NK-92 treated with Interleukin-12 subunit alpha and Interleukin-12 subunit beta, amount 100 ng/mL, for 24 hours (cell line): ENCODE measurements around the gene SARNP.
"Not testable (repeated sequence)": the region's sequence is repeated elsewhere in the genome, so short reads cannot be mapped to it uniquely, and the experiment has no call there.

Experiments used
- DNase-seq: peaks from one replicate; lab custom pipeline; 2025; lab: John Stamatoyannopoulos, UW

Gene SARNP

DNA sequence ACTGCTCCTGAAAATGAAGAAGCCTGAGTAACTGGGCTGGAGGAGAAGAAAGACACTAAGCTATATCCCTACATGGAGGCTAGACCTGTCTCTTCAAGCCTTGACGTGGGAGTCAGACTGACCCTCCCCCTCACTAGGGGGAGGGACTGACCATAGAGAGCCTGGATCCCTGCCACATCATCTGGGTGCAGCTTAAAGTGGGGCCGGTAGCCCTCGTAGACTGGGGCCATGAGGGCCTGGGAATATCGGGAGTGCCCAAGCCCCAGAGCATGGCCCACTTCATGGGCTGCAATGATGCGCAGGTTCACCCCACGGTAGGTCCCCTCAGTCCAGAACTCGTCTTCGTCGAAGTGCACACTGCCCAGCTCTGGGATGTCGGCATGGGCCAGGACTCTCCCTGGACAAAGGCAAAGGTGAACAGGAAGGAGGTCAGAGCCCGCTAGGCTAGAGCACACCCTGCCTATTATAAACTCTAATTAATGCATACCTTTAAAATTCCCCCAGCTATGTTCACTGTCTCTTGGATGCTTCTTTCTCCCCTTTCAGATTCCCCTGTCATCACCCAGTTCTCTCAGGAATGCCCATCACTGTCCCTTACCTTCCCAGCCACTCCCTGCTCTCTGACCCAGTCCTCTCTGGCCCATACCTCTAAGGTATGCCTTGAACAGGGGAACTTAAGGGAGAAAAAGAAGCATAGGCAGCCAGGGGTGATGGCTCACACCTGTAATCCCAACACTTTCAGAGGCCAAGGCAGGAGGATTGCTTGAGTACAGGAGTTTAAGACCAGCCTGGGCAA lies 22.0 kb upstream of the SARNP start:
- no peak for DNase-seq

DNA sequence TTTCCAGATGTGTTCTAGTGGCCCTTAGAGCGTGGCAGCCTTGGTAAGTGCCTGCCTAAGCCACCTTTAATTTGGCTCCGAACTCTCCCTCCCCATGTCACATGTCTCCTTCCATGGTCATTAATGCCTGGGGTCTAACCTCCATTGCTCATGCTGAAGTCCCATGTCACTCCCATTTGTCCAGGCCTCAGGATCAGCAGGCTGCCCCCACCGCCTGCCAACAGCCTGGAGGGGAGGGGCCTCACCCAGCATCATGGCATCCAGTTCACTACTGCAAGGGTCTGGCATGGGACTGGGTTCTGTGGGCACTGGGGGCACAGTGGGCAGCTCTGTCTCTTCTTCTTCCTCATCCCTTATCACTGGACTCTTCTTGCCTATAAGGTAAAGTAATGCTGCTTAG lies 20.8 kb upstream of the SARNP start:
- no peak for DNase-seq

DNA sequence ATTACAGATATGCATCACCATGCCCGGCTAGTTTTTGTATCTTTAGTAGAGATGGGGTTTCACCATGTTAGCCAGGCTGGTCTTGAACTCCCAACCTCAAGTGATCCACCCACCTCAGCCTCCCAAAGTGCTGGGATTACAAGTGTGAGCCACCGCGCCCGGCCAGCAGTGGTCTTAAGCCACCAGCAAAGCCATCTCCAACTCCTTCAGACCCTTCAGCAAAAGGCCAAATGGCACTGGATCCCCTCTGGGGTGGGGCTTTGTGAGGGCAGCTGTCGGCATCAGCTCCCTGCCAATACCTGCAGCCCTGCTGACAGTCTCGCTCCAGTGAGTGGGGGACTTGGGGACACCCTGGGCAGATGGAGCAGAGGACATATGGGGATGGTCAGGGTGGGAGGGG lies 16.9 kb upstream of the SARNP start:
- DNase-seq, result not testable (repeated sequence)

DNA sequence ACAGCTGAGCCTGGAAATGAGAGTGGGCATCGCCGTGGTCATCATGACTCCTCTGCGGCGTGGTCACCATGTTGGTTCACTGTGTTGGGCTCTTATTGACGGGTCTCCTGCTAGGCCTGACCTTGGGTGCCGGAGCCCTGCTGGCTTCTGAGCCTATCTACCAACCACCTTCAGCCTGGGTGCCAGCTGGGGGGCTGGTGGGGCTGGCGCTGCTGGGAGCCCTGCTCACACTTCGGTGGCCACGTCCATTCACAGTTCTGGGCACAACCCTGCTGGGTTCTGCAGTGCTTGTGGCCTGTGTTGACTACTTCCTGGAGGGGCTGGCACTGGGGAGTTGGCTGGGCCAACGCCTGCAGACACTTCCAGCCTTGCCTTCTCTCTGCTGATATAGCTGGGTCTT lies 15.5 kb upstream of the SARNP start:
- no peak for DNase-seq

DNA sequence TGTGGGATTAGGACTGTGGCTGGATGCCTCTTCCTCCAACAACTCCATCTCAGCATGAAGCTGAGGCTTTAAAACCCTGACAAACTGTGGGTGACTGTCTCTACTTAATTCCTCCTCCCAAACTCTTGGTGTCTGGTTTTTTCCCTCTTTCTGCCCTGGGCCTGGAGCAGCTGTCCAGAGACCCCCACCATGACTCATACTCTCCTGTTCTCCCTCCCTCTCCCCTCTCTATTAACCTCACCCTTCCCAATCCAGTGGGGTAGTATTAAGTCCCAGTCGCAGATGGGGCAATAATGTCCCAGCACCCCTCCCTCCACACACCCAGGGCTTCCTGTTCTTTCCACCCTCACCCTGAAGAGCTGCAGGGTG lies 13.9 kb upstream of the SARNP start:
- DNase-seq, result no peak

DNA sequence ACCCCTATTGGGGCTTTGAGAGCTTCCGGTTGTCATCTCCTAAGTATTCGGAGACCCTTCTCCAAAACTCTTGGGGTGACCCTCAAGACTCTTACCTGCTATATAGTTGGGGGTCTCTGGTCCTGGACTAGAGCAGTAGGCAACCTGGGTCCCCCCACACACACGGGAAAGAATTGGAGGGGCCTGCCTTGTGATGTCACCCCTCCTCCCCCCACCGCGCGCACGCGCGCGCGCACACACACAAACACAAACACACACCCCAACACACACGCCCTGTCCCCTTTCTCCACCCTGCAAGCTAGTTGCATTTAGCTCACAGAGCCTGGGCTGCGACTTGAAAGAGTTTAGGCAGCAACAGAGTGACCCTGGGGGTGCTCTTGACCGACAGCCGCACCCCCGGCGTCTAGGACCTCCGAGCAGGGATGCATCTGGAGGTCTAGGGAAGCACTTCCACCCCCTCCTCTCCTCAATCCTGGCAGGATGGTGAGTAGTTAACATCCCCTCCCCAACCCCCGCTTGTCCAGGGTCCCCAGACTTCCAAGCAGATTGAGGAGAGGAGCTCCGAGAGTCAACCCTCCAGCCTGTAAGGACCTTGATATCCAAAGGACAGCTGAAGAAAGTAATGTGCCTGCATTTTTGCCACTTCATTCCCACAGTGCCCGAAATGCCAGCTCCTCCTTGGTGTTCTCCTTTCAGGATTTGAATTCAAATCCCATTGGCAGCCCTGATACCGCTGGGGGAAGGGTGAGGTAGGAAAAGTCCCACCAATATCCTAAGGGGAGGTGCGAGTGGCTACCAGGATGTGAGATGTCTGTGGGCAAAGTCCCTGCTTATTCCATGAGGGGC lies 13.3 kb upstream of the SARNP start:
- no peak for DNase-seq

DNA sequence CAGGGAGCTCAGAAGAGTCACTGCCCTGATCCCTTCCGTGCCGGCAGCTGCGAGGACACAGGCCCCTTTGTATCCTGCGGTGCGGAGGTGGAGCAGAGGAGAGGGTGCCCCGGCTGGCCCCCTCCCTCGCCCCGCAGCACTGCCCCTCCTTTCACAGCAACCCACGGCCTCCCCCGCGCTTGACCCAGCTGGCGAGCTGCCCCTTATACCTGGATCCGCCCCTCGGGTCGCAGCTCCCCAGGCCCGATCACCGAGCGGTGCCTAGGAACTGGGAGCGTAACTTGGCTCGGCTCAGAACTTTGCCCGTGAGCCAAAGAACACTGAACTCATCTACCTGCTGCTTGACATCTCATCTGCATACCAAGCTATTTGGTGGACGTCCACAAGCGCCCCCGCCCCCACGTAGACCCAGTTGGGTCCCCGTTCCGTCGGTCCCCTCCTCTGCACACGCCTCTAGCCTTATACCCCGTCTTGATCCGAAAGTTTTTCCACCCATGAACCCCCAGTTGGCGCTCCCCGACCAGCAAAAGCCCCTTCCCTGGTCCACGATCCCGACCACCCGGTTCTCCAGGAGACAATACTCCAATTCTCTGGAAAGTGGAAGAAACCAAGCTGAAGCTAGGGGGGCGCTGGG lies 12.6 kb upstream of the SARNP start:
- DNase-seq, result no peak

DNA sequence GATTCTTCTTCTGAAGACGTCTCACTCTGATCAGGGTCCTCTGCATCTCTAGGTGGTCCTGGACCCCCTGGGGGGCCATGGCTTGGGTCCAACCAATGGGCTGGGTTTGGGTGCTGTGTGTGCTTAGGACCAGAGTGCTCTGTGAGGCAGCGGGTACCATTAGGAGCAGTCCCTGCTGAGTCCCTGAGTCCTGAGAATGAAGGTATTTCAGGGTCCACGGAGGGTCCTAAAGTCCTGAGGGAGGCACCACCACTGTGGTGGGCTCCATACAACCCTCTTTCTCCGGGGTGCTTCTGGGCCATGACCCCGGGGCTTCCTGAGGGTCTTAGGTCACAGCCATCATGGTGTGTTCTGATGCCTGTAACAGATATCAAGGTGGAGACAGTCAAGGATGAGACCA lies 10.8 kb upstream of the SARNP start:
- DNase-seq, result no peak

DNA sequence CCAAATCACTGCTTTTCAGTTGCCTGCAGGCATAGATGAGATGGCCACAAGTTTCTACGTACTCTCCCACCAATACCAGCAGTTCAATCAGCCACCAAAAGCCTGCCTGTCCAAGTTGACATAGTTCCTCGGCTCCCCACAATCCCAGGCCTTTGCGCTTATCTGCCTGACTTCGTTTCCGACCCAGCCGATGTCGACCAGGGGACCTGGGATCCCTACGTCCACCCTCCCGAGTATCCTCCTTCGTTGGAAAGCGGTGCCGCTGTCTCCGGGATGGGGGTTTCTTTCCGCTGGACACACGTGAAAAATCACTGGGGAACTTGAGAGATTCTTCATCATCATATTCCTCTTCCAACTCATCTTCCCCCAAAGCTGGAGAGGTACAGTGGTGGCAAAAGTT lies 10.3 kb upstream of the SARNP start:
- no peak for DNase-seq

DNA sequence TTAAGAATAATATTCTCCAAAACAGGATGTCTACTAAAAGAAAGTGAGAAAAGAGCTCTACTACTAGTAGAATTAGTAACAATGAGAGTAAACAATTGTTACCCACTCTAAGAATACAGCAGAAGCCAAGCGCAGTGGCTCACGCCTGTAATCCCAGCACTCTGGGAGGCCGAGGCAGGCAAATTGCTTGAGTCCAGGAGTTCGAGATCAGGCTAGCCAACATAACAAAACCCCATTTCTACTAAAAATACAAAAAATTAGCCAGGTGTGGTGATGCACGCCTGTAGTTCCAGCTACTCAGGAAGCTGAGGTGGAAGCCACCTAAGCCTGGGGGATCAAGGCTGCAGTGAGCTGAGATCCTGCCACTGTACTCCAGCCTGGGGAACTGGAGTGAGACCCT lies 7.2 kb upstream of the SARNP start:
- DNase-seq, result no peak

DNA sequence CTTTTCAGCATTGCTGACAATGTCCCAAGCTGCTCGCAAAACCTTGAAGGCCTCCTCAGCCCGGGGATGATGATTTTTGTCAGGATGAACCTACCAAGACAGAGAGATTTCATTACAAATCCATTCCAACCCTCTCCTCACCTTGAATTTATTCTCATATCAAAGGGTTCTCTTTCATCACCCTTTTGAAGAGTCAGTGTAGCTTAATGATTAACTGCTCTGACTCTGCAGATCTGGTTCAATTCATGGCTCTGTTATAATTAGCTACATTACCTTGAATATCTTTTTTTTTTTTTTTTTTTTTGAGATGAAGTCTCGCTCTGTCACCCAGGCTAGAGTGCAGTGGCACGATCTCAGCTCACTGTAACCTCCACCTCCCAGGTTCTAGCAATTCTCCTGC lies 5.9 kb upstream of the SARNP start:
- DNase-seq, result no peak

DNA sequence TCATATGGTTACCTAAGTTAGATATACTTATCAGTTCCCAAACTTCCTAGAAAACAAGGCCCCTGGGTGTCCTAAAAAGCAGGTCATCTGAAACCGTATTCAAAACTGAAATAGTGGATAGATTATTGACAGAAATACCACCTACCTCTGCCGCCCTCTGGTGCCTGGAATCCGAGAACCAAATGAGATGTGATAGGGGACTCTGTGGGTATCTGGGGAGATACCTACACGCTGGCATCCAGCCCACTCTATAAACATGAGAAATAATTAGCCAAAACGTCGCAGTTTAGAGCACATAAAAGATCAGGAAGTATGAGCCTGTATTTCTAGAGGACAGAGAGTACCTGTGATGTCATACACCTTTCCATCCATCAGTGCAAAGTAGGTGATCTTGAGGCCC lies 4.7 kb upstream of the SARNP start:
- DNase-seq, result no peak

DNA sequence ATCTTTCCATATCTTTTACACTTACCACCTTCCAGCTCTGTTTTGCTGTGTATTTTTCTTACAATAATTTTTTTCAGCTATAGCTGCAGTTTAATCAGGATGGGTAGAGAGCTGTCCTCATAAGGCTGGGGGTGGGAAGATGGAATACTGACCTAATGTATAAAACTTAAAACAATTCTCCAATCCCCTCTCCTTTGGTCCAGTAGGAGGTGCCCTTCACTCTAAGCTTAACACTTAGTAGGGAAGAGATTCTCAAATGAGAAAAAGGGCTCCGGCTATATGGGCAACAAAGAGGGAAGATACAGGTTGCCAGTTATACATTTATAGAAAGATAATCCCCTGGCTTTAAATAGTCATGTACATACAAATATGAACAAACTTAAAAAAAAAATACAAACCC lies 3.2 kb upstream of the SARNP start:
- DNase-seq, result no peak

DNA sequence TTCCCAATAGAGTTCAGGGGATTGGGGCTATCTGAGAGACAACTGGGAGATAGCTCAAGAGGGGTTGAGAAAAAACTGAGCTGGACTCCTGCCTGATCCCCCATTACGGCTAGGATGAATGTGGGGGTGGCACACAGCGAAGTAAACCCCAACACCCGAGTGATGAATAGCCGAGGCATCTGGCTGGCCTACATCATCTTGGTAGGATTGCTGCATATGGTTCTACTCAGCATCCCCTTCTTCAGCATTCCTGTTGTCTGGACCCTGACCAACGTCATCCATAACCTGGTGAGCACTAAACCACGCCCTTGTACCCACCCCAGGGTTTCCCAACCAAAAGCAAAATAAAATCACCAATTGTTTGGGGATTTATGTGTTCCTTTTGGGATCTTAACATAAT lies 1.4 kb upstream of the SARNP start:
- DNase-seq, result no peak

DNA sequence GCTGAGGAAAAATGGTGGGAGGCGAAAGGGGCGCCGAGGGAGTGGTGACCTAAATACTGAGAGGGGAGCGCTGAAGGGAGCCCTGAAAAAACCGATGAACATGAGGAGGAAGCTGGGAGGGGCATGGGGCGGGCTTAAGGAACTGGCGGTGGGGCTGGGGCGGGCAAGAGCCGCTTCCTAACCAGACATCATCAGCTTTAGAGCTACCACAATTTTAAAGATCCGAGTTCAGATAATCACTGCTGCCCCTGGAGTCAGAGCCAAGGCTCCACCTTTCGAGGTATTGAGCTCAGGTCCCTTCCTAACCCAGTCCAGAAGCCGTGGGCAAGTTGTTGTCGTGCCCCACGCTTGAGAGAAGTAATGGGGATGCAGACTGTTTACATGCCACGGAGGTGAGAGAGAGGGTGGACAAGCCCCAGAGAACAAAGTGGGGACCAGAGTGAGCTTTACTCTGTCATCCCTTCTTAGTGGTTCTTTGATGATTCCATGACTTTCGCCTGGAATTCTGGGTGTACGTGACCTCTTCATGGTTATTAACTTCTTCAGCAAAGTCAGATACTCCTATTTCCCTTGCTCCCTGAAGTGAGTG lies 710 bp upstream of the SARNP start:
- DNase-seq, result no peak

DNA sequence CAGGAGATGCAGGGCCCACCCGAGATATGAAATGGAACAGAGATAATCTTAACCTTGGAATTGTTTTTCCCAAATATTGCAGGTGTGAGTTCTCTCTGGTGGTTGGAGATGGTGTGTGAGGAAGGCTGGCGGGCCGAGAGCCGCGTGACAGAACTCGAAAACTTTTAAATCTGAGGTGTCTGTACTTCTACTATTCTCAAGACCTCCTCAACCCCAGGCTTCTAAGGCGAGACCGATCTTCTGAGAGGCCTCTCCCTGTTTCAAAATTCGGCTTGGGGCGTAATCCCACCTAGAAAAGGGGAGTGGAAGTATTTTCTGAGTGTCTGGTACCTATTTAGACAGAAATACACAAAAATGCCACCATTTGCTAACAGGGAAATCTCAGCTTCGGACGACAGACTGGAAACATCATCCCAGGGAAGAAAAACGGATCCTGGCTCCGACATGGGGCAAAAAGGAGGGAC lies 611 bp downstream of the SARNP start:
- no peak for DNase-seq

DNA sequence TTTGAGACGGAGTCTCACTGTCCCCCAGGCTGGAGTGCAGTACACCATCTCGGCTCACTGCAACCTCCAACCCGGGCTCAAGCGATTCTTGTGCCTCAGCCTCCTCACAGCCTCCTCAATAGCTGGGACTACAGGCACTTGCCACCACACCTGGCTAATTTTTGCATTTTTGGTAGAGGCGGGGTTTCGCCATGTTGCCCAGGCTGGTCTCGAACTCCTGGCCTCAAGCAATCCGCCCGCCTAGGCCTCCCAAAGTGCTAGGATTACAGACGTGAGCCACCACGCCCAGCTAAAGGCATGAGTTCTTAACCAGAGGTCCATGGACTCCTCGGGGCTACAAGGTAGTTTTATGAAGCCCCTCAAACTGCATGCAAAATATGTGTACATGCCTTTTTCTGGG lies 2.1 kb downstream of the SARNP start:
- no peak for DNase-seq

DNA sequence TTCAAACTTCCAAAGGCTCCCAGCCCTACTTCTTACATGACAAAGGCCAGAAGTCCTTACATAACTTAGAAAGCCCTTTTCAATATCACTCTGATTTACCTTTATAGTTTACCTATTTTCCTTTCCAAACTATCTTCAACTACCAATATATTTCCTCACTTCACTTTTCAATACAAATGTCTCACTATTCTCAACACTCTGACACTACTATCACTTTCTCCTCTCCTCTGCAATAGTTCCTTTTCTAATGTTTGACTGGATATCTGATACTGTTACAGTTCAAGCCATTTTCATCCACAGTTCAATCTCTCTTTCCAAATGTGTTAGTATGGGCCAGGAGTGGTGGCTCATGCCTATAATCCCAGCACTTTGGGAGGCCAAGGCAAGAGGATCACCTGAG lies 3.3 kb downstream of the SARNP start:
- no peak for DNase-seq

DNA sequence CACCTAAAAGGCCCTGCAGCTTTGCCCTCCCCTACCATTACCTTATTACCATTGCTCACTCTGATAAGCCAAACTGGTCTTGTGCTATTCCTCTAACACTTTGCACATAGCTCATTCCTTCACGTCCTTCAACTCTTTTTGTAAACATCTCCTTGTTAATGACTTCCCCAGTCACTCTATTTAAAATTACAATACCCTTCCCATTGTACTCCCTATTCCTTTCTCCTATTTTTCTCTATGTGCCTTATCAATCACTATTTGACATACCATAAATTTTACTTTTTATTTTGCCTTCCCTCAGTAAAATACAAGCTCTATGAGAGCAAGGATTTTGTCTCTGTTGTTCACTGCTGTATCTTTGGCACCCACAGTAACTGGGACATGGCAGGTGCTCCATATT lies 5.4 kb downstream of the SARNP start:
- DNase-seq, result no peak

DNA sequence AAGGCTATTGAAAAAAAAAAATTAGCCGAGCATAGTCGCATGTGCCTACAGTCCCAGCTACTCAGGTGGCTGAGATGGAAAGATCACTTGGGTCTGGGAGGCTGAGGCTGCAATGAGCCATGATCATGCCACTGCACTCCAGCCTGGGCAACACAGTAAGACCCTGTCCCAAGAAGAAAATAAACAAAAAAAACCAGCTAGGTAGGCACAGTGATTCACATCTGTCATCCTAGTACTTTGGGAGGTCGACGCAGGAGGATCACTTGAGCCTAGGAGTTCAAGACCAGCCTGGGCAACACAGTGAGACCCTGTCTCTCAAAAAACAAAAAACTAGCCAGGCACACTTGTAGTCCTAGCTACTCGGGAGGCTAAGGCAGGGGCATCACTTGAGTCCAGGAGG lies 8.2 kb downstream of the SARNP start:
- no peak for DNase-seq

DNA sequence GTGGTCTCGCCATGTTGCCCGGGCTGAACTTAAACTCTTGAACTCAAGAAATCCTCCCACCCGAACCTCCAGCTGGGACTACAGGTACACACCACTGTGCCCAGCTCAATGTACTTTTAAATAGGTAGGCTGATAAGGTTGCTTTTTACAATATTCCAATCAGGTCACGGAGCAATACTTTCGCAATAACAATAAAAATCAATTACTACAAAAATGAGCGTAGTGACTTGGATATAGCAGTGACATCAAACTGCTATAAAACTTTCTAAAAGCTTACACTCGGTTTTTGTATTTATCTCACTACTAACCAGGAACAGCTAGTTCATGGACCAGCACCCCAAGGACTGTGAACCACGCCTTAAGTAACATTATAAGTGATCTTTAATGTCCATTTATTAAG lies 10.5 kb downstream of the SARNP start:
- DNase-seq, result no peak

DNA sequence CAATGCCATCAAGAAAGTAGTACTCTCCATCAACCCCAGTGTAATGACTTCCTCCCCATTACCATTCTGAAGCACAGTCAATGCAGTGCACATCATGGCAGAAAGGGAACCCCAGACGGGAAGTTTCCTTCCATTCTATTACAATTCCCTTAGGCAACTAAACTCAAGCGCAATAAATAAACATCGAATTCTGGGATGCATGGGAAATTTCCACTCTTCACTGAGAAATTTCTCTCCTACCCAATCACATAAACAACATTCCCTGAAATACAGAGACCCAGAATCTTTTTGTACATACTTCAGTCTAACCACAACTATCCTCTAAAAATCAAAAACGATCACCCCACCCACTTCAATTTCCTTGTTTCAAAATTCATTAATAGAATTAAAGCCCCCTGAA lies 20.0 kb downstream of the SARNP start:
- no peak for DNase-seq

DNA sequence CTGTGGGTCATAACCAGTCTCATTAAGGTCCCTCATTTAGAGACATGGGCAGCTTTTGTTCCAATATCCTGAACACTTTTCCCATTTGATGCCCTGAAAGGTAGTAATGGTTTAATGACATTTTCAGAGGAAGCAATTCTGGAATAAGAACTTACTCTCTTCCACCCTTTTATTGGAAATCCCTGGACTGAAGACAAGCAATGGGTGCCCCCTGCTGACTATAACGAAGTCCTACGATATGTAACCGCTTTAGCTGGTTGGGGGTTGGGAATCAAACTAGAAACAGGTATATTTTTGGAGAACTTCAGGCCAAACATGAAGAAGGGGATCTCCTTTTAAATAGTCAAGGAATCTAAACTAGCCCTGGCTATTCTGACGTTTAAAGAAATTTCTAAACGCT lies 20.5 kb downstream of the SARNP start:
- DNase-seq, result no peak
